ENCODE data around the gene IRAK4.

- TF ChIP-seq POLR2A (IDR thresholded peaks at IDR 0.05) (no peak), CTCF (IDR thresholded peaks at IDR 0.05 in 4 of 5, conservative IDR thresholded peaks at IDR 0.05 in 1 of 5) (no peak)
Observed at GRCh38 chr12:43733687-43734086, 25.1 kb upstream of the IRAK4 start.
